HUES6 (cell line): ENCODE measurements around the gene BROX.

ENCODE experiments used
- H3K27ac ChIP-seq: 2 replicates; pipeline ENCODE4 v1.7.0; 2013; ENCODE audit warnings: low read depth, mild to moderate bottlenecking, low read length, inconsistent platforms
- H3K27me3 ChIP-seq: 2 replicates; pipeline ENCODE4 v1.6.1; 2013; ENCODE audit warnings: low read length; ENCODE audit not compliant: control insufficient read depth, insufficient read depth
- H3K36me3 ChIP-seq: 2 replicates; pipeline ENCODE4 v1.6.1; 2013; ENCODE audit warnings: low read length; ENCODE audit not compliant: control insufficient read depth, insufficient read depth
- H3K4me1 ChIP-seq: 2 replicates; pipeline ENCODE4 v1.6.1; 2013; ENCODE audit warnings: low read length; ENCODE audit not compliant: control insufficient read depth, insufficient read depth
- H3K4me3 ChIP-seq: 2 replicates; pipeline ENCODE4 v1.5.1; 2013; ENCODE audit warnings: low read depth, low read length
- H3K9ac ChIP-seq: one replicate; pipeline ENCODE4 v1.6.1; 2013; ENCODE audit warnings: mild to moderate bottlenecking, low read length
- H3K9me3 ChIP-seq: 2 replicates; pipeline ENCODE4 v1.6.1; 2013; ENCODE audit warnings: low read depth, low read length; ENCODE audit not compliant: control insufficient read depth, insufficient read depth

Gene BROX

DNA sequence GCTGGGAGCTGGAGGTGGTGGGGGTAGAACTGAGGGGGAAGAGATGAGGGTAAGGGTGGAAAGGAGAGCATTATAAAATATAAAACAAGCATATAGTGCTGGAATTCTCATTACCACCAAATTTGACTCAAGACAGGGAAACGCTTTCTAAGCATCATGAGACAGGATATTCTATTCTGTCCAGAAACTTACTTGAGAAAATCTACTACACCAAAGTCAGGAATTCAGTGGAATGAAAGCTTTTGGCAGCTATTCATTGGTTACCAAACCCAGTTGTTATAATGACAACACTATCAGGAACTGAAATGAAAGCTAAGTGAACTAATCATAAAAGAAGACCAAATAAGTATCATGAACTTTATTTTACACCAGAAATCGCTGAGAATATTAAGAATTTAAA, 14.5 kb upstream of the BROX start:
- H3K36me3 ChIP-seq: peaks cover 28% of the 10 kb centered on the region
- H3K27ac ChIP-seq: no peak overlapping the region
- H3K9me3 ChIP-seq: no peaks in the 10 kb centered on the region
- no peak overlapping the region for H3K9ac ChIP-seq
- H3K27me3 ChIP-seq: no peaks in the 10 kb centered on the region
- H3K4me1 ChIP-seq: no peaks in the 10 kb centered on the region
- no peak overlapping the region for H3K4me3 ChIP-seq

DNA sequence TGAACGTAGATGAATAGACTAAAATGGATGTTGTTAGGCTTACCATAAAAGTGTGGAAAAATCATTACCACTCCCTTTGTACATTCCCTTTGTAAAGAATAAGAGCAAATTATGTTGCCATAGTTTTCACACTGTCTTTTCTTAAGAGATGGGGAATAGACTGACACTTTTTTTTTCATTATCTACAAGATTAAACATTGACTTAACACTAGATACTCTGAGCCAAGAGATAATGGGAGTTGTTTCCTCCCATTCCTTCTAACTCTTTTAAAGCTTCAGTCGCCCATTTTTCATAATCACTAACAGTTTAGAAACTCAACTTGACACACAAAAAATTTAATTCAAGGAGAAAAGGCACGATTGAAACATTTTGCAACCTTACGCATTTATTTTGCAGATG, 10.2 kb upstream of the BROX start:
- no peaks in the 10 kb centered on the region for H3K27me3 ChIP-seq
- no peak overlapping the region for H3K4me3 ChIP-seq
- H3K4me1 ChIP-seq: no peaks in the 10 kb centered on the region
- no peak overlapping the region for H3K9ac ChIP-seq
- H3K36me3 ChIP-seq: peaks cover 33% of the 10 kb centered on the region
- H3K27ac ChIP-seq: no peak overlapping the region
- peaks cover 11% of the 10 kb centered on the region; the same call in 1 of the 2 replicates for H3K9me3 ChIP-seq

- Histone ChIP-seq H3K27me3 (no peaks in the 10 kb centered on the region), H3K36me3 (peaks cover 31% of the 10 kb centered on the region)
Measured at GRCh38 chr1:222704260-222704659, 8.1 kb upstream of the BROX start.

DNA sequence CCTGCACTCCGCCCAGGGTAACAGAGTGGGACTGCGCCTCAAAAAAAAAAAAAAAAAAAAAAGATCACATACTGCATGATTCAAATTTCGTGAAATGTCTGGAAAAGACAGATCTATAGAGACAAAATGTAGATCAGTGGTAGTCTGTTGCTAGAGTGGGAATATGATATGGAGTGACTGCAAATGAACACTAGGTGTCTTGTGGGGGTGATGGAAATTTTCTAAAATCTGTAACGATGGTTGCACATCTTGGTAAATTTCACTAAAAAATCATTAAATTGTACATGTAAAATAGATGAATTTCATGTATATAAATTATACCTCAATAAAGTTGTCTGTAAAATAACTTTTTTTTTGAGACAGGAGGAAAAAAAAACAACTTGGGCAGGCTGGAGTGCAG, 5.5 kb upstream of the BROX start:
- Histone ChIP-seq H3K27ac (no peak overlapping the region), H3K4me1 (peaks cover 8% of the 10 kb centered on the region; the same call in 1 of the 2 replicates), H3K27me3 (no peaks in the 10 kb centered on the region), H3K4me3 (no peak overlapping the region), H3K36me3 (peaks cover 19% of the 10 kb centered on the region), H3K9me3 (peaks cover 11% of the 10 kb centered on the region; the same call in 1 of the 2 replicates), H3K9ac (no peak overlapping the region)

More at GRCh38 chr1:222704260-222704659, 8.1 kb upstream of the BROX start:
- H3K27ac ChIP-seq: no peak overlapping the region
- no peak overlapping the region for H3K4me3 ChIP-seq
- H3K4me1 ChIP-seq: no peaks in the 10 kb centered on the region
- H3K9me3 ChIP-seq: peaks cover 11% of the 10 kb centered on the region; the same call in 1 of the 2 replicates
- H3K9ac ChIP-seq: no peak overlapping the region

- H3K4me1 ChIP-seq: peaks cover 8% of the 10 kb centered on the region; the same call in 1 of the 2 replicates
- no peak overlapping the region for H3K27ac ChIP-seq
- H3K4me3 ChIP-seq: no peak overlapping the region
- no peaks in the 10 kb centered on the region for H3K27me3 ChIP-seq
- no peak overlapping the region for H3K9ac ChIP-seq
- peaks cover 10% of the 10 kb centered on the region; the same call in 1 of the 2 replicates for H3K9me3 ChIP-seq
- peaks cover 8% of the 10 kb centered on the region; the same call in 1 of the 2 replicates for H3K36me3 ChIP-seq
Measured at GRCh38 chr1:222709700-222710153, 2.6 kb upstream of the BROX start.

DNA sequence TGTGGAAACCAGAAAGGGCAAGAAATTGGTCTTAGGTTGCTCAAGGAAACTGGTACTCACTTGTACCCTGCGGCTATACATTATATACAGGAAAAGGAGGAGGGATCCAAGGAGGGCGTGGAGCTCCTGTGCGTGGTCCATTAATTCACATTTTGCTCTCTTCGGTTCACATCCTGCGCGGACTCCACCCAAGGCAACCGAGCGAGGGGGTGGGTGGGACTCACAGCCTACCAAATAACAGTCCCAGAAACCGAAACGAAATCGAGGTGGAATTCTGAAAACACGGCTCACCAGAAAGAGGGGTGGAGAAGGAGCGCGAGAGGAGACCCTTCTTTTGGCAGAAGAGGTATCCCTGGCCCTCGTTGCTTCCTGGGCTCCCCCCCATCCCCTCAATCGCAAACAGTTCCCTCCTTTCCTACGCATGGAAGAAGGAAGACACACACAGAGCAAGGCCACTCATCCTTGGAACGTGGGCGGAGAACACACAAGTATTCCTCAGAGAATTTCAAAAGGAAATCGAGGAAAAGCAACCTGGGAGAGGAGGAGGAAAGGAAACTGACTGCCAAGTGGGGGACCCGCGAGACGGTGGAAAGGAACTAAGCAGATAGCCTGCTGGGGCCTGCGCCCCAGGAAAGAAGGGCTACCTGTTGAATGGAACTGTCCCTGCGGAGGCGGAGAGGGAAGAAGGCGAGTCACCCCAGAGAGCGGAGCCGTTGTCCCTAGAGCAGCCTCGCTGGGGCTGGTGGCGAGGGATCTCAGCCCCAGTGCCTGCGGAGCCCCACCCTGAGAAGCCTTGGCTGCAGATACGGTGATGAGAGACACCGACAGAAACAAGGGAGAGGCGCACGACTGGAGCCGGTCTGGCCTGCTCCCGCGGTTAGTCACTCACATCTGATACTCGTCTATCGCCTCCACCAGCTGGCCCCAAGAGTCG, 778 bp upstream of the BROX start:
- Histone ChIP-seq H3K27me3 (no peaks in the 10 kb centered on the region), H3K9ac (peak overlapping the region; percentile 94), H3K9me3 (no peaks in the 10 kb centered on the region; the same call in 1 of the 2 replicates), H3K4me3 (peak overlapping the region; percentile 100), H3K36me3 (peaks cover 6% of the 10 kb centered on the region; the same call in 1 of the 2 replicates), H3K27ac (peak overlapping the region; percentile 0; the same call in 1 of the 2 replicates), H3K4me1 (peaks cover 8% of the 10 kb centered on the region; the same call in 1 of the 2 replicates)

DNA sequence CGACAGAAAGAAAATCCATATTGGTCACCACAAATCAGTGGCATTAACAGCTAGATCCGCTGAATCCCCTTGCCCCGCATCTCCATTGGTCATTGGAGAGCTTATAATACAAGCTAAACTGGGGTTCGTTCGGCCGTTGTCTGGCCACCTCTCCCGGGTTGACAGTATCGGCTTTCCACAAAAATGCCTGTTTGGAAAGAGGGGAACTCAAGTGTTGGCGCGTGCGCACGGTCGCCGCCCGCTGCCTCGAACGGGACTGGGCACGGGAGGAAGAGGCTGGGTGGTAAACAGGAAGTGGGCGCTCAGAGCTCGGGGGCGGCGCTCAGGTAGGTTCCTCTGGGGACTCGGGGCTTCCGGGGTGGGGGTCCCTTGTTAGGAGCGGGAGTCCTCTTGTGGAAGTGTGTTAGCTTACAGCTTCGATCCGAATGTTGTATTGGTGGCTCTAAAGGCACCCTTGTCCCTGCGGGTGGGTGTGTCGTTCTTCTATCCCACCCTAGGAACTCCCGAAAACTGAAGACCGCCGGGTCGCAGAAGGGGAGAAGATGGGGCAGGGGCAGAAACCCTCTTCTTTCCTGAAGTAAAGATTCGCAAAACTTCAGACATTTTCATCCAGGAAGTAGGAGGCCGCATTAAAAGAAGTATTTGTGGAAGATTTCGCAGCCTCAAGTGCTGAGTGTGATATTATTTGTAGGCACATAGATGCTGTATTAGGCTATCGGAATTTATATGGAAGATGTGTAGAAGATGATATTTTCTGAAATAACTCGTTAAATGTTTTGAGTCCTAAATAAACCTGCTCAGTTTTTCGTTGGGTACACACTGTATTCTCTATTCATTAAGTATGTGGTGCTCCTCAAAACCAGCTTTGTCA, 962 bp downstream of the BROX start:
- peak overlapping the region; percentile 100; the same call in 1 of the 2 replicates for H3K27ac ChIP-seq
- no peaks in the 10 kb centered on the region for H3K27me3 ChIP-seq
- H3K4me3 ChIP-seq: peak overlapping the region; percentile 100
- H3K9me3 ChIP-seq: no peaks in the 10 kb centered on the region
- peaks cover 16% of the 10 kb centered on the region; the same call in 1 of the 2 replicates for H3K36me3 ChIP-seq
- H3K4me1 ChIP-seq: peaks cover 8% of the 10 kb centered on the region; the same call in 1 of the 2 replicates
- H3K9ac ChIP-seq: peak overlapping the region; percentile 99

DNA sequence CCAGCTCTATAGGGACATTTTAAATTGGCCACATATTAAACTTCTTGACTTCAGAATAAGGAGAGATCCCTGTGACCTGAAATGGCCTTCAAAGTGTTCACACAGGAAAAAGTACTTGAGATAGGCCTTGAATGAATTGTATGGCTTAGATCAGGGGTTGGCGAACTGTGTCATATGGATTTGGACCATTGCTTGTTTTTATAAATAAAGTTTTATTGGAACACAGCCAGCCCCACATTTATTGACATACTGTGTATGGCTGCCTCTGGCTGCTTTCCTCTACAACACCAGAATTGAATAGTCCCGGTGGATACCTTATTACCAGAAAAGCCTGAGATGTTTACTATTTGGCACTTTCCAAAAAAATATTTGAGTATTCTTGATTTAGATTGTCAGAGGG, 4.0 kb downstream of the BROX start:
- peaks cover 36% of the 10 kb centered on the region for H3K36me3 ChIP-seq
- no peak overlapping the region for H3K27ac ChIP-seq
- no peaks in the 10 kb centered on the region for H3K4me1 ChIP-seq
- no peaks in the 10 kb centered on the region for H3K27me3 ChIP-seq
- no peak overlapping the region for H3K9ac ChIP-seq
- H3K9me3 ChIP-seq: no peaks in the 10 kb centered on the region
- no peak overlapping the region for H3K4me3 ChIP-seq

DNA sequence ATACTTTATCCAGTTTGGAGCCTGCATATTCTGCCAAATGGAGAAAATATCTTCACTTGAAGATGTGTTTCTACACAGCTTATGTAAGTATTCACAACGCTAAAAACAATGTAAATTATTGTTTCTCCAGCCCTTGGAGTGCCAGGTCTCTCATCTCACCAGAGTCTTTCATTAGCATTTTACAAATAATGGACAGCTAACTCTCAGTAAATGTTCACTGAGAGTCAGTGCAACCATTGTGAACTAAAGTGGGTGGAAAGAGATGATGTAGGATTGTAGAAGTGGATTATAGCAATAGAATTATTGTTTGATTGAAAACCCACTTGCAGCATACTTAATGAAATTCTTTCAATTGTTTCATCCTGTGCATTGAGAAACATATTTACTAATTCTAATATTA, 16.4 kb downstream of the BROX start:
- Histone ChIP-seq H3K27me3 (no peaks in the 10 kb centered on the region), H3K27ac (no peak overlapping the region), H3K36me3 (peaks cover 92% of the 10 kb centered on the region), H3K4me1 (no peaks in the 10 kb centered on the region), H3K9me3 (no peaks in the 10 kb centered on the region), H3K9ac (no peak overlapping the region), H3K4me3 (no peak overlapping the region)

DNA sequence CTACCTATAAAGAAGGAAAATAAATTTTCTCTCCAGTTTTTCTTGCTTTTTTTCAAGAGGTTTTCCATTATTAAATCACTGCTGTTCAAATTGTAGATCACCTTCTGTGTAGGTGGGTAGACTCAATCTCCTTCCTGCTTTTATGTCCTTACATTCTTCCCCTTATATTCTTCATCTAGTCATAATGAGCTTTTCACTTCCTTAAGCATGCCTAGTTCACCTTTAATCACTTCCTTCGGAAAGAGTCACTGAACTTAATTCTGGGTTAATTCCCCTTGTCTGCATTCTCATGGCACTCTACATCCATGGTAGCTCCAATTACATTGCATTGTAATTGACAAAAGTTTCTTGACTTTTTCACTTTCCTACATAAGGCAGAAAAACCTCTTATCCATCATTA, 18.5 kb downstream of the BROX start:
- no peak overlapping the region for H3K27ac ChIP-seq
- no peak overlapping the region for H3K4me3 ChIP-seq
- H3K9me3 ChIP-seq: no peaks in the 10 kb centered on the region
- H3K27me3 ChIP-seq: no peaks in the 10 kb centered on the region
- peaks cover 84% of the 10 kb centered on the region for H3K36me3 ChIP-seq
- no peak overlapping the region for H3K9ac ChIP-seq
- H3K4me1 ChIP-seq: peaks cover 5% of the 10 kb centered on the region
